Activated B cell treated with CpG ODN at 0.5 μM for 24 hours (primary cell): ENCODE data around the gene PROKR1. TPM values are rescaled to one million over a fixed set of nuclear protein-coding genes. Genes with fewer than 3 reads are reported as not detected.

Experiments
- ATAC-seq: fragments of 200-7000 bp; cut with Tn5 transposase; one replicate; pipeline ENCODE4 v1.10.0; 2021; ENCODE audit warnings: low read depth, mild to moderate bottlenecking, moderate library complexity
- CTCF ChIA-PET: fragments of 350-600 bp; sonication (Branson Sonifier 250); formaldehyde crosslinking; loops from one replicate; lab custom pipeline; 2021; ENCODE audit warnings: antibody characterized with exemption; lab: Charles Lee
- POLR2A ChIA-PET: fragments of 350-600 bp; sonication (Branson Sonifier 250); formaldehyde crosslinking; loops from one replicate; lab custom pipeline; 2021; ENCODE audit warnings: antibody characterized with exemption; lab: Charles Lee
- DNase-seq: peaks from one replicate; pipeline ENCODE4 v3.0.0; 2022
- H3K27ac Mint-ChIP-seq: one replicate; pipeline ENCODE4 v1.8.0; 2020; ENCODE audit warnings: mixed read lengths
- H3K27me3 Mint-ChIP-seq: one replicate; pipeline ENCODE4 v1.8.0; 2021; ENCODE audit warnings: mixed read lengths
- H3K36me3 Mint-ChIP-seq: one replicate; pipeline ENCODE4 v1.8.0; 2021; ENCODE audit warnings: low read depth, mixed read lengths
- H3K4me1 Mint-ChIP-seq: one replicate; pipeline ENCODE4 v1.8.0; 2021; ENCODE audit warnings: mixed read lengths
- H3K4me3 Mint-ChIP-seq: one replicate; pipeline ENCODE4 v1.8.0; 2020; ENCODE audit warnings: mild to moderate bottlenecking, mixed read lengths
- H3K9me3 Mint-ChIP-seq: one replicate; pipeline ENCODE4 v1.8.0; 2020; ENCODE audit warnings: mixed read lengths
- CTCF ChIP-seq: fragments of 200-600 bp; IDR thresholded peaks from one replicate; pipeline ENCODE4 v1.8.0; 2022; ENCODE audit warnings: antibody characterized with exemption, mild to moderate bottlenecking
- intact Hi-C: fragments of 100-400 bp; cut with micrococcal nuclease; formaldehyde crosslinking; loops from one replicate; pipeline ENCODE4 v1.15.1; 2024
- total RNA-seq: library from RNA; stranded (reverse); gene quantifications from 2 replicates; pipeline ENCODE4 v1.2.3, GENCODE V29; 2022

Gene PROKR1
- total RNA-seq, 1 donor from 2014 or later: 0.09 TPM

DNA sequence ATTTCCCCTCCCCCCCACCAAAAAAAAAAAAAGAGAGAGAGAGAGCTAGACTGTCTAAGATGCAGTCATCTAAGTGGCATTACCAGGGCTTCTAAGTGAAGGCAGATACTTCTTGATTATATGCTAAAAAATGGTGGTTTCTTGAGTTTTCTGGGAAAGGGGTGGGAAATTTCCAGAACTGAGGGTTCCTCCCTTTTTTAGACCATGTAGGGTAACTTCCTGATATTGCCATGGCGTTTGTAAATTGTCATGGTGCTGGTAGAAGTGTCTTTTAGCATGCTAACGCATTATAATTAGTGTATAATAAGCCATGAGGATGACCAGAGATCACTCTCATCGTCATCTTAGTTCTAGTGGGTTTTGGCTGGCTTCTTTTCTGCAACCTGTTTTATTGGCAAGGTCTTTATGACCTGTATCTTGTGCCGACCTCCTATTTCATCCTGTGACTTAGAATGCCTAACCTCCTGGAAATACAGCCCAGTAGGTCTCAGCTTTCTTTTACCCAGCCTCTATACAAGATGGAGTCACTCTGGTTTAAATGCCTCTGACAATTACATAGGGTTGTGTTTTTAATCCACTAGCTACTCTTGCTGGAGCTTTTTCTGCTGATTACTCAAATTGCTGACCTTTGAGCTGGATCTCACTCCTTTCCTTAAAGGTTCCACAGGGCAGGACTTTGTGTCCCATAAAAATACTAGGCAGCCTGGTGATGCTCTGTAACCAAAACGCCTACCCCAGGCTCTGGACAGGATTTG lies 30.4 kb upstream of the PROKR1 start:
- no peaks in the 10 kb centered on the region for H3K27me3 Mint-ChIP-seq
- H3K4me3 Mint-ChIP-seq: no peak overlapping the region
- ChIA-PET CTCF (no interaction called here), POLR2A (no interaction called here)
- no peak for TF ChIP-seq CTCF
- no peak for DNase-seq
- no peaks in the 10 kb centered on the region for H3K4me1 Mint-ChIP-seq
- intact Hi-C loops: no loop called here
- H3K36me3 Mint-ChIP-seq: peaks cover 2% of the 10 kb centered on the region
- peaks cover 12% of the 10 kb centered on the region for H3K9me3 Mint-ChIP-seq
- no peak overlapping the region for H3K27ac Mint-ChIP-seq
- ATAC-seq: no peak

- Mint-ChIP-seq H3K27ac (no peak overlapping the region), H3K4me3 (no peak overlapping the region), H3K27me3 (no peaks in the 10 kb centered on the region), H3K4me1 (no peaks in the 10 kb centered on the region), H3K9me3 (peaks cover 16% of the 10 kb centered on the region), H3K36me3 (peaks cover 5% of the 10 kb centered on the region)
- no peak for TF ChIP-seq CTCF
- ATAC-seq (no peak), DNase-seq (no peak)
- intact Hi-C loops: no loop called here
- ChIA-PET POLR2A (no interaction called here), CTCF (no interaction called here)
Measured at GRCh38 chr2:68620772-68621171, 22.6 kb upstream of the PROKR1 start.

DNA sequence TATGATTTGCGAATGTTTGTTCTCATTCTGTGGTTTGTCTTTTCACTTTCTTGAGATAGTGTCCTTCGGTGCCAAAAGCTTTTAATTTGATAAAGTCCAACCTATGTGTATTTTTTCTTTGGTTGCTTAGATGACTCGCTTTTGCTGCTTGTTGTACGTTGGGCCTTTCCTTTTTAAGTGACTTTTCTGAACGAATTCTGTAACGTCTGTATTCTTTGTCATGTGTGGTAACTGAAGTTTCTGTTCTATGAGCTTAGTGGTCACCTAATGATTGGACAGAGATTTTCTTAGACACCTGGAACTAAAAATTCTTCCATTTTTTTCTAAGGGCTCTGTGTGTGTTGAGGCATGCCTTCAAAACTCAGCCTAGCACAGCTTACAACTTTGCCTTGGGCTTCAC lies 19.6 kb upstream of the PROKR1 start:
- Mint-ChIP-seq H3K9me3 (peaks cover 17% of the 10 kb centered on the region), H3K36me3 (peaks cover 5% of the 10 kb centered on the region), H3K4me1 (no peaks in the 10 kb centered on the region), H3K4me3 (no peak overlapping the region), H3K27me3 (no peaks in the 10 kb centered on the region), H3K27ac (no peak overlapping the region)
- ChIA-PET CTCF (no interaction called here), POLR2A (no interaction called here)
- intact Hi-C loops: no loop called here
- ATAC-seq (no peak), DNase-seq (no peak)
- no peak for TF ChIP-seq CTCF

GRCh38 chr2:68627615-68628014 lies 15.8 kb upstream of the PROKR1 start:
- DNase-seq: no peak
- H3K27ac Mint-ChIP-seq: no peak overlapping the region
- no peak overlapping the region for H3K4me3 Mint-ChIP-seq
- ChIA-PET CTCF (no interaction called here), POLR2A (no interaction called here)
- TF ChIP-seq CTCF: no peak
- no peaks in the 10 kb centered on the region for H3K4me1 Mint-ChIP-seq
- ATAC-seq: no peak
- peaks cover 2% of the 10 kb centered on the region for H3K36me3 Mint-ChIP-seq
- intact Hi-C loops: no loop called here
- H3K27me3 Mint-ChIP-seq: no peaks in the 10 kb centered on the region
- peaks cover 7% of the 10 kb centered on the region for H3K9me3 Mint-ChIP-seq

GRCh38 chr2:68632021-68632420 lies 11.4 kb upstream of the PROKR1 start:
- Mint-ChIP-seq H3K9me3 (peaks cover 3% of the 10 kb centered on the region), H3K27ac (no peak overlapping the region), H3K36me3 (no peaks in the 10 kb centered on the region), H3K4me3 (no peak overlapping the region), H3K27me3 (peaks cover 2% of the 10 kb centered on the region), H3K4me1 (no peaks in the 10 kb centered on the region)
- ATAC-seq (no peak), DNase-seq (no peak)
- intact Hi-C loops: no loop called here
- CTCF ChIA-PET: no interaction called here
- POLR2A ChIA-PET: no interaction called here
- no peak for TF ChIP-seq CTCF
